ENCODE results near the gene RAB3GAP2.
"Not testable (repeated sequence)": the region's sequence is repeated elsewhere in the genome, so short reads cannot be mapped to it uniquely, and the experiment has no call there.

DNA sequence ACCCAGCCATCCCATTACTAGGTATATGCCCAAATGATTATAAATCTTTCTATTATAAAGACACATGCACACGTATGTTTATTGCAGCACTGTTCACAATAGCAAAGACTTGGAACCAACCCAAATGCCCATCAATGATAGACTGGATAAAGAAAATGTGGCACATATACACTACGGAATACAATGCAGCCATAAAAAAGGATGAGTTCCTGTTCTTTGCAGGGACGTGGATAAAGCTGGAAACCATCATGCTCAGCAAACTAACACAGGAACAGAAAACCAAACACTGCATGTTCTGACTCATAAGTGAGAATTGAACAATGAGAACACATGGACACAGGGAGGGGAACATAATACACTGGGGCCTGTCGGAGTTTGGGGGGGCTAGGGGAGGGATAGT lies 37.9 kb upstream of the RAB3GAP2 start:
- not testable (repeated sequence) for TF ChIP-seq EZH2 (IDR thresholded peaks at IDR 0.05; ENCODE audit: borderline replicate concordance, insufficient read depth, low read depth, low read length, poor library complexity, severe bottlenecking)
- TF ChIP-seq, protein P1, sequence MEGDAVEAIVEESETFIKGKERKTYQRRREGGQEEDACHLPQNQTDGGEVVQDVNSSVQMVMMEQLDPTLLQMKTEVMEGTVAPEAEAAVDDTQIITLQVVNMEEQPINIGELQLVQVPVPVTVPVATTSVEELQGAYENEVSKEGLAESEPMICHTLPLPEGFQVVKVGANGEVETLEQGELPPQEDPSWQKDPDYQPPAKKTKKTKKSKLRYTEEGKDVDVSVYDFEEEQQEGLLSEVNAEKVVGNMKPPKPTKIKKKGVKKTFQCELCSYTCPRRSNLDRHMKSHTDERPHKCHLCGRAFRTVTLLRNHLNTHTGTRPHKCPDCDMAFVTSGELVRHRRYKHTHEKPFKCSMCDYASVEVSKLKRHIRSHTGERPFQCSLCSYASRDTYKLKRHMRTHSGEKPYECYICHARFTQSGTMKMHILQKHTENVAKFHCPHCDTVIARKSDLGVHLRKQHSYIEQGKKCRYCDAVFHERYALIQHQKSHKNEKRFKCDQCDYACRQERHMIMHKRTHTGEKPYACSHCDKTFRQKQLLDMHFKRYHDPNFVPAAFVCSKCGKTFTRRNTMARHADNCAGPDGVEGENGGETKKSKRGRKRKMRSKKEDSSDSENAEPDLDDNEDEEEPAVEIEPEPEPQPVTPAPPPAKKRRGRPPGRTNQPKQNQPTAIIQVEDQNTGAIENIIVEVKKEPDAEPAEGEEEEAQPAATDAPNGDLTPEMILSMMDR (IDR thresholded peaks at IDR 0.05): not testable (repeated sequence)

Data from B cell (primary cell).